Measurements from ENCODE around the gene DGKD. TPM values are rescaled to one million over a fixed set of nuclear protein-coding genes. Genes with fewer than 3 reads are reported as not detected.

DGKD gene
- total RNA-seq, 1 donor from 2014 or later = 17.7 TPM

GRCh38 chr2:233481368-233482142, 127.3 kb downstream of the DGKD start:
- FAIRE-seq (no peak), DNase-seq (ENCODE audit: low read depth) (no peak)
- Histone ChIP-seq H3K4me3 (ENCODE audit: insufficient read depth, low read depth, low read length) (no peak overlapping the region), H3K36me3 (ENCODE audit: insufficient read depth, low read length) (peaks cover 5% of the 10 kb centered on the region), H3K79me2 (ENCODE audit: insufficient read depth, low read length) (no peaks in the 10 kb centered on the region), H4K20me1 (ENCODE audit: insufficient read depth, low read length) (no peaks in the 10 kb centered on the region), H3K27ac (ENCODE audit: low read depth, low read length) (no peak overlapping the region), H3K4me2 (ENCODE audit: low read length) (no peak overlapping the region), H3K27me3 (ENCODE audit: insufficient read depth, low read length) (no peaks in the 10 kb centered on the region), H3K4me1 (ENCODE audit: insufficient read depth, low read length) (peaks cover 12% of the 10 kb centered on the region), H3K9me3 (ENCODE audit: insufficient read depth, low read depth, low read length) (no peaks in the 10 kb centered on the region), H2AFZ (ENCODE audit: low read depth, low read length) (no peak overlapping the region), H3K9ac (ENCODE audit: low read length) (peak overlapping the region; percentile 10)
- TF ChIP-seq, protein P1, sequence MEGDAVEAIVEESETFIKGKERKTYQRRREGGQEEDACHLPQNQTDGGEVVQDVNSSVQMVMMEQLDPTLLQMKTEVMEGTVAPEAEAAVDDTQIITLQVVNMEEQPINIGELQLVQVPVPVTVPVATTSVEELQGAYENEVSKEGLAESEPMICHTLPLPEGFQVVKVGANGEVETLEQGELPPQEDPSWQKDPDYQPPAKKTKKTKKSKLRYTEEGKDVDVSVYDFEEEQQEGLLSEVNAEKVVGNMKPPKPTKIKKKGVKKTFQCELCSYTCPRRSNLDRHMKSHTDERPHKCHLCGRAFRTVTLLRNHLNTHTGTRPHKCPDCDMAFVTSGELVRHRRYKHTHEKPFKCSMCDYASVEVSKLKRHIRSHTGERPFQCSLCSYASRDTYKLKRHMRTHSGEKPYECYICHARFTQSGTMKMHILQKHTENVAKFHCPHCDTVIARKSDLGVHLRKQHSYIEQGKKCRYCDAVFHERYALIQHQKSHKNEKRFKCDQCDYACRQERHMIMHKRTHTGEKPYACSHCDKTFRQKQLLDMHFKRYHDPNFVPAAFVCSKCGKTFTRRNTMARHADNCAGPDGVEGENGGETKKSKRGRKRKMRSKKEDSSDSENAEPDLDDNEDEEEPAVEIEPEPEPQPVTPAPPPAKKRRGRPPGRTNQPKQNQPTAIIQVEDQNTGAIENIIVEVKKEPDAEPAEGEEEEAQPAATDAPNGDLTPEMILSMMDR (IDR thresholded peaks at IDR 0.05; ENCODE audit: insufficient read depth, low read depth, low read length) = no peak
- no peak for TF ChIP-seq EZH2 (IDR thresholded peaks at IDR 0.05; ENCODE audit: insufficient read depth, low read length)
- Mint-ChIP-seq H3K27me3 (ENCODE audit: low read depth, unreplicated experiment) (no peaks in the 10 kb centered on the region), H3K4me3 (ENCODE audit: unreplicated experiment) (no peak overlapping the region), H3K9me3 (ENCODE audit: unreplicated experiment) (no peaks in the 10 kb centered on the region), H3K36me3 (ENCODE audit: low read depth, unreplicated experiment) (peaks cover 18% of the 10 kb centered on the region), H3K27ac (ENCODE audit: unreplicated experiment) (no peak overlapping the region), H3K4me1 (ENCODE audit: low read depth, unreplicated experiment) (peaks cover 16% of the 10 kb centered on the region)

GRCh38 chr2:233482616-233483015, 128.3 kb downstream of the DGKD start:
- Histone ChIP-seq H4K20me1 (ENCODE audit: insufficient read depth, low read length) (no peaks in the 10 kb centered on the region), H3K79me2 (ENCODE audit: insufficient read depth, low read length) (no peaks in the 10 kb centered on the region), H3K27me3 (ENCODE audit: insufficient read depth, low read length) (no peaks in the 10 kb centered on the region), H3K36me3 (ENCODE audit: insufficient read depth, low read length) (peaks cover 5% of the 10 kb centered on the region), H3K4me3 (ENCODE audit: insufficient read depth, low read depth, low read length) (no peak overlapping the region), H3K27ac (ENCODE audit: low read depth, low read length) (no peak overlapping the region), H3K4me2 (ENCODE audit: low read length) (no peak overlapping the region), H3K9ac (ENCODE audit: low read length) (no peak overlapping the region), H3K9me3 (ENCODE audit: insufficient read depth, low read depth, low read length) (no peaks in the 10 kb centered on the region), H2AFZ (ENCODE audit: low read depth, low read length) (no peak overlapping the region), H3K4me1 (ENCODE audit: insufficient read depth, low read length) (peaks cover 20% of the 10 kb centered on the region)
- Mint-ChIP-seq H3K27ac (ENCODE audit: unreplicated experiment) (no peak overlapping the region), H3K4me1 (ENCODE audit: low read depth, unreplicated experiment) (peaks cover 23% of the 10 kb centered on the region), H3K27me3 (ENCODE audit: low read depth, unreplicated experiment) (no peaks in the 10 kb centered on the region), H3K36me3 (ENCODE audit: low read depth, unreplicated experiment) (peaks cover 16% of the 10 kb centered on the region), H3K9me3 (ENCODE audit: unreplicated experiment) (no peaks in the 10 kb centered on the region), H3K4me3 (ENCODE audit: unreplicated experiment) (no peak overlapping the region)
- TF ChIP-seq, protein P1 (IDR thresholded peaks at IDR 0.05; ENCODE audit: insufficient read depth, low read depth, low read length) = no peak
- TF ChIP-seq EZH2 (IDR thresholded peaks at IDR 0.05; ENCODE audit: insufficient read depth, low read length) = no peak
- DNase-seq (ENCODE audit: low read depth) (no peak), FAIRE-seq (no peak)

DNA sequence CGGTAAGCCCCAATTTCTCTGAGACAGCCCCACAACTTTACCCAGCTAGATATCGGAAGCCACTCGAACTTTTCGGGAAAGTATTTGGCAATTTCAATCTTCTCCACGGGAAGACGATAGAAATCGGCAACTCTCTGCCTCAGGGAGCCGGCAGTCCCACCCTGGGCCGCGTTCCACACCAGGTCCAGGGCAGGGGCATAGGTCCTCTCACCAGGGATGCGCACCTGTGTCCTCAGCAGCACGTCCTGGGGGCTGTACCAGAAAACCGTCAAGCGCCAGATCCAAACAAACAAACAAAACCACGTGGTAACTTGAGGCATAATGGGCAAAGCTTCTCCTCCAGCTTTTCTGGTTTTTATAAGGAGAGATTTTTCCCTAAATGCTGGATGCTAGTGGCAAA, 131.4 kb downstream of the DGKD start:
- Histone ChIP-seq H3K4me2 (ENCODE audit: low read length) (no peak overlapping the region), H4K20me1 (ENCODE audit: insufficient read depth, low read length) (no peaks in the 10 kb centered on the region), H3K79me2 (ENCODE audit: insufficient read depth, low read length) (no peaks in the 10 kb centered on the region), H3K36me3 (ENCODE audit: insufficient read depth, low read length) (peaks cover 5% of the 10 kb centered on the region), H3K4me1 (ENCODE audit: insufficient read depth, low read length) (peaks cover 34% of the 10 kb centered on the region), H2AFZ (ENCODE audit: low read depth, low read length) (no peak overlapping the region), H3K9ac (ENCODE audit: low read length) (peak overlapping the region; percentile 78), H3K9me3 (ENCODE audit: insufficient read depth, low read depth, low read length) (no peaks in the 10 kb centered on the region), H3K27me3 (ENCODE audit: insufficient read depth, low read length) (no peaks in the 10 kb centered on the region), H3K4me3 (ENCODE audit: insufficient read depth, low read depth, low read length) (no peak overlapping the region), H3K27ac (ENCODE audit: low read depth, low read length) (peak overlapping the region; percentile 94)
- H3K9me3 Mint-ChIP-seq (ENCODE audit: unreplicated experiment) = no peaks in the 10 kb centered on the region
- H3K4me3 Mint-ChIP-seq (ENCODE audit: unreplicated experiment) = no peak overlapping the region
- DNase-seq (ENCODE audit: low read depth) = no peak
- FAIRE-seq = no peak
- peak overlapping the region; percentile 93 for H3K27ac Mint-ChIP-seq (ENCODE audit: unreplicated experiment)
- peaks cover 14% of the 10 kb centered on the region for H3K36me3 Mint-ChIP-seq (ENCODE audit: low read depth, unreplicated experiment)
- no peaks in the 10 kb centered on the region for H3K27me3 Mint-ChIP-seq (ENCODE audit: low read depth, unreplicated experiment)
- peaks cover 39% of the 10 kb centered on the region for H3K4me1 Mint-ChIP-seq (ENCODE audit: low read depth, unreplicated experiment)
- TF ChIP-seq, protein P1 (IDR thresholded peaks at IDR 0.05; ENCODE audit: insufficient read depth, low read depth, low read length) = no peak
- no peak for TF ChIP-seq EZH2 (IDR thresholded peaks at IDR 0.05; ENCODE audit: insufficient read depth, low read length)
